Activated T-helper 2 cell treated with anti-CD3 and anti-CD28 coated beads, Interferon-gamma antibody, Interleukin-2, Interleukin-4, amounts not matched to agents 10 μg/mL and 5 μg/mL and 100 μg/mL, durations not matched to agents 14 hours and 24 hours and 36 hours (primary cell): ENCODE measurements around the gene PCDHB12. TPM values are rescaled to one million over a fixed set of nuclear protein-coding genes. Genes with fewer than 3 reads are reported as not detected.
"Not testable (repeated sequence)": the region's sequence is repeated elsewhere in the genome, so short reads cannot be mapped to it uniquely, and the experiment has no call there.

Experiments
- DNase-seq: peaks from one replicate; pipeline ENCODE4 v3.0.0; 2021; ENCODE audit warnings: low spot score
- H3K27ac Mint-ChIP-seq: one replicate; pipeline ENCODE4 v1.8.0; 2021; ENCODE audit warnings: mixed read lengths
- H3K27me3 Mint-ChIP-seq: one replicate; pipeline ENCODE4 v1.8.0; 2021; ENCODE audit warnings: low read depth, mixed read lengths
- H3K36me3 Mint-ChIP-seq: one replicate; pipeline ENCODE4 v1.8.0; 2021; ENCODE audit warnings: low read depth, mixed read lengths
- H3K4me1 Mint-ChIP-seq: one replicate; pipeline ENCODE4 v1.8.0; 2021; ENCODE audit warnings: low read depth, mixed read lengths
- H3K4me3 Mint-ChIP-seq: one replicate; pipeline ENCODE4 v1.8.0; 2021; ENCODE audit warnings: low read depth, mild to moderate bottlenecking, moderate library complexity, mixed read lengths
- H3K9me3 Mint-ChIP-seq: one replicate; pipeline ENCODE4 v1.8.0; 2021; ENCODE audit warnings: mixed read lengths
- intact Hi-C: fragments of 100-400 bp; cut with micrococcal nuclease; formaldehyde crosslinking; loops from one replicate; pipeline ENCODE4 v1.15.1; 2023
- total RNA-seq: library from RNA; stranded (reverse); gene quantifications from 2 replicates; pipeline ENCODE4 v1.2.3, GENCODE V29; 2022

PCDHB12 gene
- not detected in 2 replicates for total RNA-seq

- no peak for DNase-seq
- H3K27ac Mint-ChIP-seq = no peak within 1 kb of the TSS
- H3K4me3 Mint-ChIP-seq = no peak within 1 kb of the TSS
- no peaks in the 10 kb centered on the region for H3K4me1 Mint-ChIP-seq
- intact Hi-C loops = no loop called here
- H3K9me3 Mint-ChIP-seq = peaks cover 11% of the 10 kb centered on the region
- H3K36me3 Mint-ChIP-seq = no peaks in the 10 kb centered on the region
- no peaks in the 10 kb centered on the region for H3K27me3 Mint-ChIP-seq
These were observed at the start of gene PCDHB12 for GRCh38 chr5:141208478-141208877. TSS of gene PCDHB12 (plus strand) at chr5:141208719. CDS start at chr5:141208908, 189 bp downstream.

GRCh38 chr5:141172381-141173204 is 35.9 kb upstream of the PCDHB12 start, which contains the start of gene PCDHB7:
TSS of gene PCDHB7 (plus strand) at chr5:141172644. CDS start at chr5:141172836, 192 bp downstream.
- no peak for DNase-seq
- Mint-ChIP-seq H3K27ac (no peak within 1 kb of the TSS), H3K4me1 (no peaks in the 10 kb centered on the region), H3K9me3 (peaks cover 37% of the 10 kb centered on the region), H3K36me3 (no peaks in the 10 kb centered on the region), H3K27me3 (no peaks in the 10 kb centered on the region), H3K4me3 (no peak within 1 kb of the TSS)
- intact Hi-C loops = no loop called here

GRCh38 chr5:141174291-141175104 is 34.0 kb upstream of the PCDHB12 start:
- H3K4me3 Mint-ChIP-seq, intact Hi-C loops, H3K36me3 Mint-ChIP-seq, DNase-seq, H3K27ac Mint-ChIP-seq, H3K27me3 Mint-ChIP-seq, H3K4me1 Mint-ChIP-seq: not testable (repeated sequence)
- H3K9me3 Mint-ChIP-seq = peaks cover 23% of the 10 kb centered on the region

GRCh38 chr5:141175933-141176332 is 32.6 kb upstream of the PCDHB12 start:
- H3K36me3 Mint-ChIP-seq = no peaks in the 10 kb centered on the region
- intact Hi-C loops = no loop called here
- H3K4me1 Mint-ChIP-seq = no peaks in the 10 kb centered on the region
- H3K9me3 Mint-ChIP-seq = peaks cover 24% of the 10 kb centered on the region
- H3K4me3 Mint-ChIP-seq = no peak overlapping the region
- H3K27ac Mint-ChIP-seq = no peak overlapping the region
- H3K27me3 Mint-ChIP-seq = no peaks in the 10 kb centered on the region
- DNase-seq = no peak

- H3K27ac Mint-ChIP-seq, H3K36me3 Mint-ChIP-seq, H3K27me3 Mint-ChIP-seq, H3K4me3 Mint-ChIP-seq, H3K4me1 Mint-ChIP-seq, DNase-seq, intact Hi-C loops: not testable (repeated sequence)
- peaks cover 33% of the 10 kb centered on the region for H3K9me3 Mint-ChIP-seq
These were observed 30.8 kb upstream of the PCDHB12 start, which contains the start of gene PCDHB8 for GRCh38 chr5:141177577-141178191. TSS of gene PCDHB8 (plus strand) at chr5:141177790. CDS start at chr5:141178035, 245 bp downstream.

- H3K27ac Mint-ChIP-seq, H3K4me1 Mint-ChIP-seq, H3K4me3 Mint-ChIP-seq, DNase-seq, intact Hi-C loops, H3K27me3 Mint-ChIP-seq, H3K36me3 Mint-ChIP-seq: not testable (repeated sequence)
- peaks cover 31% of the 10 kb centered on the region for H3K9me3 Mint-ChIP-seq
These were observed 29.1 kb upstream of the PCDHB12 start for GRCh38 chr5:141179371-141179770.

- H3K27ac Mint-ChIP-seq, H3K27me3 Mint-ChIP-seq, intact Hi-C loops, H3K4me1 Mint-ChIP-seq, DNase-seq, H3K36me3 Mint-ChIP-seq, H3K4me3 Mint-ChIP-seq: not testable (repeated sequence)
- peaks cover 36% of the 10 kb centered on the region for H3K9me3 Mint-ChIP-seq
These were observed 28.6 kb upstream of the PCDHB12 start for GRCh38 chr5:141179876-141180275.

GRCh38 chr5:141180313-141180712 is 28.2 kb upstream of the PCDHB12 start:
- Mint-ChIP-seq H3K9me3 (peaks cover 40% of the 10 kb centered on the region), H3K27ac (no peak overlapping the region), H3K27me3 (no peaks in the 10 kb centered on the region), H3K4me3 (no peak overlapping the region), H3K4me1 (no peaks in the 10 kb centered on the region), H3K36me3 (no peaks in the 10 kb centered on the region)
- DNase-seq = no peak
- intact Hi-C loops = no loop called here

- H3K27ac Mint-ChIP-seq = no peak within 1 kb of the TSS
- DNase-seq = no peak
- no peaks in the 10 kb centered on the region for H3K27me3 Mint-ChIP-seq
- H3K36me3 Mint-ChIP-seq = no peaks in the 10 kb centered on the region
- H3K4me3 Mint-ChIP-seq = no peak within 1 kb of the TSS
- peaks cover 2% of the 10 kb centered on the region for H3K4me1 Mint-ChIP-seq
- intact Hi-C loops = no loop called here
- H3K9me3 Mint-ChIP-seq = peaks cover 41% of the 10 kb centered on the region
These were observed 26.3 kb upstream of the PCDHB12 start, which contains the start of gene PCDHB16 for GRCh38 chr5:141182248-141182647. TSS of gene PCDHB16 (plus strand) at chr5:141182387. CDS start at chr5:141182560, 173 bp downstream.

GRCh38 chr5:141184117-141184855 is 24.2 kb upstream of the PCDHB12 start:
- H3K27me3 Mint-ChIP-seq, H3K27ac Mint-ChIP-seq, H3K4me1 Mint-ChIP-seq, DNase-seq, intact Hi-C loops, H3K4me3 Mint-ChIP-seq, H3K36me3 Mint-ChIP-seq: not testable (repeated sequence)
- H3K9me3 Mint-ChIP-seq = peaks cover 54% of the 10 kb centered on the region

GRCh38 chr5:141186897-141187512 is 21.5 kb upstream of the PCDHB12 start, which contains the start of gene PCDHB9:
TSS of gene PCDHB9 (plus strand) at chr5:141187161. CDS start at chr5:141187319, 158 bp downstream.
- no peak within 1 kb of the TSS for H3K27ac Mint-ChIP-seq
- peaks cover 2% of the 10 kb centered on the region for H3K4me1 Mint-ChIP-seq
- DNase-seq = no peak
- peaks cover 2% of the 10 kb centered on the region for H3K27me3 Mint-ChIP-seq
- peak within 1 kb of the TSS; percentile 18 for H3K4me3 Mint-ChIP-seq
- intact Hi-C loops = loop anchor here (5.0 kb wide), 1 partner anchor 155 kb away; the partner anchor contains the start of gene PCDHGA3
- peaks cover 48% of the 10 kb centered on the region for H3K9me3 Mint-ChIP-seq
- peaks cover 3% of the 10 kb centered on the region for H3K36me3 Mint-ChIP-seq
